HG03097 (cell line): ENCODE results near the gene SLC22A15.

Source experiments
- ATAC-seq: cut with Tn5 transposase; IDR thresholded peaks from one replicate; pipeline ENCODE4 v1.9.1; 2021; ENCODE audit not compliant: unreplicated experiment, low FRiP score

SLC22A15 gene

GRCh38 chr1:116097626-116098025 lies 121.3 kb downstream of the SLC22A15 start:
- no peak for ATAC-seq

GRCh38 chr1:116099379-116099778 lies 123.1 kb downstream of the SLC22A15 start:
- ATAC-seq: no peak

GRCh38 chr1:116099919-116100318 lies 123.6 kb downstream of the SLC22A15 start:
- no peak for ATAC-seq

- ATAC-seq: no peak
These were observed 128.4 kb downstream of the SLC22A15 start for GRCh38 chr1:116104667-116105066.

- ATAC-seq: no peak
These were observed 129.7 kb downstream of the SLC22A15 start for GRCh38 chr1:116105996-116106395.

- ATAC-seq: no peak
These were observed 130.3 kb downstream of the SLC22A15 start for GRCh38 chr1:116106646-116107045.

GRCh38 chr1:116107371-116107770 lies 131.1 kb downstream of the SLC22A15 start:
- no peak for ATAC-seq

GRCh38 chr1:116110567-116111523 lies 134.5 kb downstream of the SLC22A15 start, which contains the start of gene MAB21L3:
Gene MAB21L3, plus strand, starts transcription at chr1:116111399. Its CDS starts 1,217 bp downstream, at chr1:116112616.
- no peak for ATAC-seq

GRCh38 chr1:116111524-116112021 lies 135.3 kb downstream of the SLC22A15 start:
- no peak for ATAC-seq

GRCh38 chr1:116112388-116113140 lies 136.3 kb downstream of the SLC22A15 start:
- ATAC-seq: no peak

- ATAC-seq: no peak
These were observed 137.3 kb downstream of the SLC22A15 start for GRCh38 chr1:116113615-116114014.

GRCh38 chr1:116115476-116116439 lies 139.4 kb downstream of the SLC22A15 start:
- ATAC-seq: no peak

- ATAC-seq: no peak
These were observed 142.2 kb downstream of the SLC22A15 start for GRCh38 chr1:116118471-116118870.
